ENCODE results near the gene IFI27L1. TPM values are rescaled to one million over a fixed set of nuclear protein-coding genes. Genes with fewer than 3 reads are reported as not detected.

The IFI27L1 gene
- total and polyA plus RNA-seq, 12 donors: 7.7 to 47.4 (median 17.1) TPM

DNA sequence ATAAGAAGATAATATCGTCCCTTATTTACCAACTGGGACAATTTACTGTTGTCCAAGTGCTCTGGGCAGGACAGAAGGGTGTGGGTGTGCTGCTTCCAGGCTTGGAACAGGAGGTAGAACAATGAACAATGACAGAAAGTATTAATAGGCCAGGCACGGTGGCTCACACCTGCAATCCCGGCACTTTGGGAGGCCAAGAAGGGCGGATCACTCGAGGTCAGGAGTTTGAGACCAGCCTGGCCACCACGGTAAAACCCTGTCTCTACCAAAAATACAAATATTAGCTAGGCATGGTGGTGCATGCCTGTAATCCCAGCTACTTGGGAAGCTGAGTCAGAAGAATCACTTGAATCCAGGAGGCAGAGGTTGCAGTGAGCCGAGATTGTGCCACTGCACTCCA, 32.0 kb downstream of the IFI27L1 start:
- intact Hi-C loops (cut with DNase I): no loop called here
- Histone ChIP-seq H3K27ac (peak overlapping the region in 8 of 10 donors; percentile 49 to 97 (median 89)), H3K4me3 (peak overlapping the region in 9 of 10 donors; percentile 40 to 73 (median 62)), H3K4me1 (peaks cover 14 to 57% (median 43%) of the 10 kb centered on the region in 9 donors), H3K36me3 (peaks cover 0 to 14% (median 0%) of the 10 kb centered on the region in 9 donors), H3K27me3 (no peaks in the 10 kb centered on the region), H3K9me3 (no peaks in the 10 kb centered on the region)
- no peak for DNase-seq
- 56 to 64% methylated on average over 7 of the region's 7 CpGs for WGBS, 2 donors
- no peak for ATAC-seq
- TF ChIP-seq, protein P1, sequence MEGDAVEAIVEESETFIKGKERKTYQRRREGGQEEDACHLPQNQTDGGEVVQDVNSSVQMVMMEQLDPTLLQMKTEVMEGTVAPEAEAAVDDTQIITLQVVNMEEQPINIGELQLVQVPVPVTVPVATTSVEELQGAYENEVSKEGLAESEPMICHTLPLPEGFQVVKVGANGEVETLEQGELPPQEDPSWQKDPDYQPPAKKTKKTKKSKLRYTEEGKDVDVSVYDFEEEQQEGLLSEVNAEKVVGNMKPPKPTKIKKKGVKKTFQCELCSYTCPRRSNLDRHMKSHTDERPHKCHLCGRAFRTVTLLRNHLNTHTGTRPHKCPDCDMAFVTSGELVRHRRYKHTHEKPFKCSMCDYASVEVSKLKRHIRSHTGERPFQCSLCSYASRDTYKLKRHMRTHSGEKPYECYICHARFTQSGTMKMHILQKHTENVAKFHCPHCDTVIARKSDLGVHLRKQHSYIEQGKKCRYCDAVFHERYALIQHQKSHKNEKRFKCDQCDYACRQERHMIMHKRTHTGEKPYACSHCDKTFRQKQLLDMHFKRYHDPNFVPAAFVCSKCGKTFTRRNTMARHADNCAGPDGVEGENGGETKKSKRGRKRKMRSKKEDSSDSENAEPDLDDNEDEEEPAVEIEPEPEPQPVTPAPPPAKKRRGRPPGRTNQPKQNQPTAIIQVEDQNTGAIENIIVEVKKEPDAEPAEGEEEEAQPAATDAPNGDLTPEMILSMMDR (IDR thresholded peaks at IDR 0.05): no peak

- peaks cover 0 to 14% (median 0%) of the 10 kb centered on the region in 9 donors for H3K36me3 ChIP-seq
Observed at GRCh38 chr14:94113490-94113889, 32.4 kb downstream of the IFI27L1 start.

DNA sequence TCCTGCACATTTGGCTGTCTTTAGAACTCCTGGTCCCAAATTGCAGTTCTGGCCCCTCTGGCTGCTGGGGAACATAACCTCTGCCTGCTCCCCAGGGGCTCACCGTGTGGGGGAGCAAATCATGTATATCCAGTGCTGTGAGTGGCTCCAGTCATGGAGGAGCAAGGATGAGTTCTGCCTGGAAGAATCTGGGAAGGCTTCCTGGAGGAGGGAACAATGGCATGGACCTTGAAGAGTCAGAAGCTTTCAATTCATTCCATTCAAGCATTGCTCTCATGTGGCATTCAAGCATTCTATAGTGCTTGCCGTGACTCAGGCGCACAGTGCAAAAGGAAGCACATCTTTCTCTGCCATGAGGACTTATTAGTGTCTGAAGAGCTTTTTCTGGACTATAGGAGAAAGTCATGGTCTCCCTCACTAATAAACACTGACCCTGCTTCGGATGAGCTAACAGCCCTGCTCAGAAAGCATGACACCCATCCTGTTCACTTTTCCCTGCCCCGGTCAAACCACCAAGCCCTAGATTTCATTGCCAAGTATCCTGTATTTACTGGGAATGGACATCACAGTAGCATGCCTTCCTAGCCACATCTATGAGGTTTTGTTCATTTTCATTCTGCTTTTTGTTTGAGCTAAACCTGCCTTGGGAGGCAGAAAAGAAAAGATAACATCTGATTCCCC, 32.9 kb downstream of the IFI27L1 start:
- DNase-seq (no peak), ATAC-seq (no peak)
- Histone ChIP-seq H3K36me3 (peaks cover 0 to 14% (median 0%) of the 10 kb centered on the region in 9 donors), H3K4me1 (peaks cover 14 to 53% (median 43%) of the 10 kb centered on the region in 9 donors), H3K27me3 (no peaks in the 10 kb centered on the region), H3K9me3 (peaks cover 0 to 4% (median 0%) of the 10 kb centered on the region in 11 donors), H3K4me3 (peak overlapping the region in 6 of 10 donors; percentile 58 to 73 (median 68)), H3K27ac (peak overlapping the region in 9 of 10 donors; percentile 42 to 97 (median 87))
- TF ChIP-seq, protein P1 (IDR thresholded peaks at IDR 0.05): no peak
- intact Hi-C loops (cut with DNase I): no loop called here
- WGBS, 2 donors: 66 to 68% methylated on average over 5 of the region's 5 CpGs

More at GRCh38 chr14:94113490-94113889, 32.4 kb downstream of the IFI27L1 start:
- intact Hi-C loops (cut with DNase I): no loop called here
- 33 to 34% methylated on average over 6 of the region's 6 CpGs for WGBS, 2 donors
- Histone ChIP-seq H3K9me3 (no peaks in the 10 kb centered on the region), H3K27me3 (no peaks in the 10 kb centered on the region), H3K4me3 (peak overlapping the region in 7 of 10 donors; percentile 48 to 73 (median 67)), H3K4me1 (peaks cover 14 to 57% (median 43%) of the 10 kb centered on the region in 9 donors), H3K27ac (peak overlapping the region in 9 of 10 donors; percentile 42 to 97 (median 89))
- TF ChIP-seq, protein P1 (IDR thresholded peaks at IDR 0.05): no peak
- ATAC-seq: peak in 7 of 8 donors; percentile 11 to 47 (median 27)
- peak; percentile 49 to 60 for DNase-seq

- WGBS, 2 donors: 52 to 71% methylated on average over 5 of the region's 5 CpGs
- peaks cover 0 to 10% (median 4%) of the 10 kb centered on the region in 11 donors for H3K9me3 ChIP-seq
- H3K27me3 ChIP-seq: no peaks in the 10 kb centered on the region
- intact Hi-C loops (cut with DNase I): no loop called here
- H3K36me3 ChIP-seq: peaks cover 0 to 14% (median 0%) of the 10 kb centered on the region in 9 donors
- peak overlapping the region in 6 of 10 donors; percentile 3 to 73 (median 66) for H3K4me3 ChIP-seq
- H3K27ac ChIP-seq: peak overlapping the region in 9 of 10 donors; percentile 20 to 97 (median 87)
- peaks cover 14 to 48% (median 40%) of the 10 kb centered on the region in 9 donors for H3K4me1 ChIP-seq
- ATAC-seq (no peak), DNase-seq (no peak)
- TF ChIP-seq, protein P1 (IDR thresholded peaks at IDR 0.05): no peak
Observed at GRCh38 chr14:94114589-94115057, 33.5 kb downstream of the IFI27L1 start.
